ENCODE data around the gene GLTP.

GRCh38 chr12:109899783-109900751 lies 19.7 kb upstream of the GLTP start, which contains the start of gene TCHP:
- TF ChIP-seq CTCF (IDR thresholded peaks at IDR 0.05) (no peak), SP1 (CRISPR knock-in tag; conservative IDR thresholded peaks at IDR 0.05) (peak; percentile 41; the same call in 1 of the 2 replicates), NR2C2 (CRISPR knock-in tag; IDR thresholded peaks at IDR 0.05) (no peak)
- TF ChIP-seq, protein P1, sequence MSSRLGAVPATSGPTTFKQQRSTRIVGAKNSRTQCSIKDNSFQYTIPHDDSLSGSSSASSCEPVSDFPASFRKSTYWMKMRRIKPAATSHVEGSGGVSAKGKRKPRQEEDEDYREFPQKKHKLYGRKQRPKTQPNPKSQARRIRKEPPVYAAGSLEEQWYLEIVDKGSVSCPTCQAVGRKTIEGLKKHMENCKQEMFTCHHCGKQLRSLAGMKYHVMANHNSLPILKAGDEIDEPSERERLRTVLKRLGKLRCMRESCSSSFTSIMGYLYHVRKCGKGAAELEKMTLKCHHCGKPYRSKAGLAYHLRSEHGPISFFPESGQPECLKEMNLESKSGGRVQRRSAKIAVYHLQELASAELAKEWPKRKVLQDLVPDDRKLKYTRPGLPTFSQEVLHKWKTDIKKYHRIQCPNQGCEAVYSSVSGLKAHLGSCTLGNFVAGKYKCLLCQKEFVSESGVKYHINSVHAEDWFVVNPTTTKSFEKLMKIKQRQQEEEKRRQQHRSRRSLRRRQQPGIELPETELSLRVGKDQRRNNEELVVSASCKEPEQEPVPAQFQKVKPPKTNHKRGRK (CRISPR knock-in tag; IDR thresholded peaks at IDR 0.05; ENCODE audit: borderline replicate concordance) = no peak

All from WTC11 (cell line).